Liver (tissue), 3 donors: ENCODE results near the gene VOPP1.

Experiments
- CTCF ChIP-seq: fragments of 150-350 bp; IDR thresholded peaks from 2 replicates; pipeline ENCODE4 v1.5.1; 2017; ENCODE audit warnings: improper control_type of control experiment, low read depth, low read length; ENCODE audit not compliant: missing input control
- FOXA2 ChIP-seq: IDR thresholded peaks from 2 replicates; pipeline ENCODE4 v1.6.1; 2016; ENCODE audit warnings: antibody characterized with exemption
- GABPA ChIP-seq, 2 donors: IDR thresholded peaks in 1 of 2; conservative IDR thresholded peaks in 1 of 2; 2 replicates each; pipeline ENCODE4 v1.6.1; 2016; ENCODE audit warnings: antibody characterized with exemption in 2 of 2, mild to moderate bottlenecking in 1 of 2, moderate library complexity in 1 of 2
- HNF4A ChIP-seq, 2 donors: conservative IDR thresholded peaks; 2 replicates each; pipeline ENCODE4 v1.6.1; 2016; ENCODE audit warnings: antibody characterized with exemption in 2 of 2, mild to moderate bottlenecking in 2 of 2
- JUND ChIP-seq, 2 donors: IDR thresholded peaks; 2 replicates each; pipeline ENCODE4 v1.6.1; 2016; ENCODE audit warnings: antibody characterized with exemption in 2 of 2
- MAX ChIP-seq: IDR thresholded peaks from 2 replicates; pipeline ENCODE4 v1.6.1; 2016; ENCODE audit warnings: antibody characterized with exemption
- NR2F2 ChIP-seq: IDR thresholded peaks from 2 replicates; pipeline ENCODE4 v1.6.1; 2016; ENCODE audit warnings: antibody characterized with exemption
- RAD21 ChIP-seq, 2 donors: IDR thresholded peaks; 2 replicates each; pipeline ENCODE4 v1.6.1; 2016; ENCODE audit warnings: antibody characterized with exemption in 2 of 2, mild to moderate bottlenecking in 2 of 2
- REST ChIP-seq: IDR thresholded peaks from 2 replicates; pipeline ENCODE4 v1.6.1; 2016; ENCODE audit warnings: antibody characterized with exemption, mild to moderate bottlenecking
- RXRA ChIP-seq, 2 donors: IDR thresholded peaks; 2 replicates each; pipeline ENCODE4 v1.6.1; 2017 to 2018; ENCODE audit warnings: antibody characterized with exemption in 2 of 2, mild to moderate bottlenecking in 1 of 2
- SP1 ChIP-seq: IDR thresholded peaks from 2 replicates; pipeline ENCODE4 v1.6.1; 2018; ENCODE audit warnings: antibody characterized with exemption, mild to moderate bottlenecking
- TAF1 ChIP-seq: conservative IDR thresholded peaks from 2 replicates; pipeline ENCODE4 v1.6.1; 2016; ENCODE audit warnings: antibody characterized with exemption, mild to moderate bottlenecking
- YY1 ChIP-seq: IDR thresholded peaks from 2 replicates; pipeline ENCODE4 v1.6.1; 2016; ENCODE audit warnings: antibody characterized with exemption, mild to moderate bottlenecking
- ZBTB33 ChIP-seq: IDR thresholded peaks from 2 replicates; pipeline ENCODE4 v1.6.1; 2016; ENCODE audit warnings: antibody characterized with exemption
- donor health status: healthy.
- donor health status: healthy.

- TF ChIP-seq CTCF (no peak), MAX (no peak), TAF1 (no peak), REST (no peak), RAD21 (IDR thresholded peaks at IDR 0.05) (no peak), SP1 (no peak), JUND (IDR thresholded peaks at IDR 0.05) (no peak), ZBTB33 (no peak), YY1 (no peak), GABPA (IDR thresholded peaks at IDR 0.05 in 1 of 2, conservative IDR thresholded peaks at IDR 0.05 in 1 of 2) (no peak), NR2F2 (no peak), HNF4A (conservative IDR thresholded peaks at IDR 0.05) (no peak), FOXA2 (no peak), RXRA (IDR thresholded peaks at IDR 0.05) (no peak)
These were observed 51.7 kb downstream of the VOPP1 start for GRCh38 chr7:55520426-55521140.
